HL-60 (cell line): ENCODE results near the gene NR2E3.

Experiments
- DNase-seq, 2 experiments: peaks; one replicate each; pipeline ENCODE4 v3.0.0-alpha.2; 2010 to 2020; ENCODE audit warnings: low read depth in 1 of 2, low spot score in 1 of 2
- H3K27ac ChIP-seq: fragments of 250-450 bp; sonication (Bioruptor Pico); replicated peaks from 2 replicates; pipeline ENCODE4 v1.5.1; 2020; ENCODE audit warnings: mild to moderate bottlenecking, moderate library complexity
- H3K27me3 ChIP-seq: fragments of 250-450 bp; sonication (Bioruptor Pico); 2 replicates; pipeline ENCODE4 v1.5.1; 2021; ENCODE audit warnings: mild to moderate bottlenecking, moderate library complexity; ENCODE audit not compliant: insufficient read depth, poor library complexity, severe bottlenecking
- H3K4me3 ChIP-seq: replicated peaks from 2 replicates; pipeline ENCODE4 v1.5.1; 2011; ENCODE audit warnings: mild to moderate bottlenecking, control low read depth, low read length; ENCODE audit not compliant: insufficient read depth
- CTCF ChIP-seq: IDR thresholded peaks from one replicate; pipeline ENCODE4 v1.5.1; 2011; ENCODE audit warnings: low read length, control low read depth, inconsistent platforms; ENCODE audit not compliant: insufficient read depth
- GABPA ChIP-seq: IDR thresholded peaks from 2 replicates; pipeline ENCODE4 v1.6.1; 2012; ENCODE audit warnings: low read depth
- POLR2AphosphoS5 ChIP-seq: IDR thresholded peaks from 2 replicates; pipeline ENCODE4 v1.6.1; 2012; ENCODE audit warnings: low read depth
- REST ChIP-seq: IDR thresholded peaks from 2 replicates; pipeline ENCODE4 v1.6.1; 2012; ENCODE audit warnings: low read depth; ENCODE audit not compliant: insufficient replicate concordance
- SPI1 ChIP-seq: IDR thresholded peaks from 2 replicates; pipeline ENCODE4 v1.6.1; 2012; ENCODE audit warnings: low read depth, mild to moderate bottlenecking, borderline replicate concordance

NR2E3 gene

GRCh38 chr15:71821547-71822129 is 11.3 kb downstream of the NR2E3 start:
- DNase-seq, result no peak
- no peaks in the 10 kb centered on the region for H3K27me3 ChIP-seq
- H3K27ac ChIP-seq, result no peak overlapping the region
- H3K4me3 ChIP-seq, result no peak overlapping the region
- TF ChIP-seq POLR2AphosphoS5, result no peak
- no peak for TF ChIP-seq REST
- TF ChIP-seq CTCF, result no peak
- TF ChIP-seq SPI1, result no peak
- no peak for TF ChIP-seq GABPA

- Histone ChIP-seq H3K27me3 (no peaks in the 10 kb centered on the region), H3K4me3 (no peak overlapping the region), H3K27ac (no peak overlapping the region)
- TF ChIP-seq CTCF (no peak), SPI1 (no peak), GABPA (no peak), POLR2AphosphoS5 (no peak), REST (no peak)
- DNase-seq, result no peak
Observed at GRCh38 chr15:71822890-71823630, 12.7 kb downstream of the NR2E3 start.

- no peaks in the 10 kb centered on the region for H3K27me3 ChIP-seq
- H3K4me3 ChIP-seq, result no peak overlapping the region
- H3K27ac ChIP-seq, result no peak overlapping the region
- DNase-seq, result no peak
- TF ChIP-seq REST (no peak), CTCF (no peak), POLR2AphosphoS5 (no peak)
Observed at GRCh38 chr15:71823801-71824200, 13.4 kb downstream of the NR2E3 start.
